ENCODE measurements around the gene LRRFIP1.

LRRFIP1 gene, protein sequence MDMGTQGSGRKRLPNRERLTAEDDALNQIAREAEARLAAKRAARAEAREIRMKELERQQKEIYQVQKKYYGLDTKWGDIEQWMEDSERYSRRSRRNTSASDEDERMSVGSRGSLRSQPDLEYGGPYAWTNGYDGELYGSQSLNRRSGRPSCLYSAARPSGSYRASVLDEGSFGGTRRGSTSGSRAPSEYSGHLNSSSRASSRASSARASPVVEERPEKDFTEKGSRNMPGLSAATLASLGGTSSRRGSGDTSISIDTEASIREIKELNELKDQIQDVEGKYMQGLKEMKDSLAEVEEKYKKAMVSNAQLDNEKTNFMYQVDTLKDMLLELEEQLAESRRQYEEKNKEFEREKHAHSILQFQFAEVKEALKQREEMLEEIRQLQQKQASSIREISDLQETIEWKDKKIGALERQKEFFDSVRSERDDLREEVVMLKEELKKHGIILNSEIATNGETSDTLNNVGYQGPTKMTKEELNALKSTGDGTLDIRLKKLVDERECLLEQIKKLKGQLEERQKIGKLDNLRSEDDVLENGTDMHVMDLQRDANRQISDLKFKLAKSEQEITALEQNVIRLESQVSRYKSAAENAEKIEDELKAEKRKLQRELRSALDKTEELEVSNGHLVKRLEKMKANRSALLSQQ

DNA sequence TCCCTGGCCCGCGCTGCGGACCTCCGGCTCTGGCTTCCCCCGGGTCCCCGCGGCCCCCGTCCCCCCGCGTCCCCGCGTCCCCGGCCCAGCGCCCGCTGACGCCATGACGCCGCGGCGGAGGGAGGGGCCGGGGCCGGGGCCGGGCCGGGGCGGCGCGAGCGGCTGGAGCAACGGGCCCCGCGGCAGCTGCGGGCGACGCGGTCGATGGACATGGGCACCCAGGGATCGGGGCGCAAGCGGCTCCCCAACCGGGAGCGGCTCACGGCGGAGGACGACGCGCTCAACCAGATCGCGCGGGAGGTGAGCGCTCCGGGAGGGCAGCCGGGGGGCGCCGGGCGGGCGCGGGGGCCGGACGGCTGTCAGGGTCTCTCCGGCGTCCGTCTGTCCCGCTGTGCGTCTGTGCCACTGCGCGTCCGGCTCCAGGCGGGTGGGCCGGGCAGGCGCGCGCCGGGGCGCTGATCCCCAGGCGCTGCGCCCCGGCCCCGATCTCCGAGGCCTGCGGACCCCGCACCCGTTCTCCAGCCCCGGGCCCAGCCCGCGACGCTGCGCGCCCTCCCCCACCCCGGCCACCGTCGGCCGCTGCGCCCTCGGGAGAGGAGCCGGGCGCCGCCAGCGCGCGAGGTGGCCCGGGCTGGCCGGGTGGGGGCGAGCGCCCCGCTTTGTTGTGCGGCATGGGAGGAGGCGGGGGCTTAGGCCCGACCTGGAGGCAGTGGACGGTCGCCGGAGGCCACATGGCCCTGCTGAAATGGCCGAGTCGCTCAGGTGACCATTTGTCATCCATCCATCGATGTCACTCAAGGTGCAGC is at the start of gene LRRFIP1:
LRRFIP1 (plus strand) TSS at position 147 of the 806 bp plus-strand sequence; CDS start at position 205, 58 bp downstream.
- TF ChIP-seq, protein P1, sequence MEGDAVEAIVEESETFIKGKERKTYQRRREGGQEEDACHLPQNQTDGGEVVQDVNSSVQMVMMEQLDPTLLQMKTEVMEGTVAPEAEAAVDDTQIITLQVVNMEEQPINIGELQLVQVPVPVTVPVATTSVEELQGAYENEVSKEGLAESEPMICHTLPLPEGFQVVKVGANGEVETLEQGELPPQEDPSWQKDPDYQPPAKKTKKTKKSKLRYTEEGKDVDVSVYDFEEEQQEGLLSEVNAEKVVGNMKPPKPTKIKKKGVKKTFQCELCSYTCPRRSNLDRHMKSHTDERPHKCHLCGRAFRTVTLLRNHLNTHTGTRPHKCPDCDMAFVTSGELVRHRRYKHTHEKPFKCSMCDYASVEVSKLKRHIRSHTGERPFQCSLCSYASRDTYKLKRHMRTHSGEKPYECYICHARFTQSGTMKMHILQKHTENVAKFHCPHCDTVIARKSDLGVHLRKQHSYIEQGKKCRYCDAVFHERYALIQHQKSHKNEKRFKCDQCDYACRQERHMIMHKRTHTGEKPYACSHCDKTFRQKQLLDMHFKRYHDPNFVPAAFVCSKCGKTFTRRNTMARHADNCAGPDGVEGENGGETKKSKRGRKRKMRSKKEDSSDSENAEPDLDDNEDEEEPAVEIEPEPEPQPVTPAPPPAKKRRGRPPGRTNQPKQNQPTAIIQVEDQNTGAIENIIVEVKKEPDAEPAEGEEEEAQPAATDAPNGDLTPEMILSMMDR (IDR thresholded peaks at IDR 0.05; ENCODE audit: insufficient read depth, low read depth, low read length, missing control alignments) = no peak
- H3K4me3 ChIP-seq (ENCODE audit: low read length) = peak within 1 kb of the TSS; percentile 34
- no peak for DNase-seq (ENCODE audit: low read depth)

DNA sequence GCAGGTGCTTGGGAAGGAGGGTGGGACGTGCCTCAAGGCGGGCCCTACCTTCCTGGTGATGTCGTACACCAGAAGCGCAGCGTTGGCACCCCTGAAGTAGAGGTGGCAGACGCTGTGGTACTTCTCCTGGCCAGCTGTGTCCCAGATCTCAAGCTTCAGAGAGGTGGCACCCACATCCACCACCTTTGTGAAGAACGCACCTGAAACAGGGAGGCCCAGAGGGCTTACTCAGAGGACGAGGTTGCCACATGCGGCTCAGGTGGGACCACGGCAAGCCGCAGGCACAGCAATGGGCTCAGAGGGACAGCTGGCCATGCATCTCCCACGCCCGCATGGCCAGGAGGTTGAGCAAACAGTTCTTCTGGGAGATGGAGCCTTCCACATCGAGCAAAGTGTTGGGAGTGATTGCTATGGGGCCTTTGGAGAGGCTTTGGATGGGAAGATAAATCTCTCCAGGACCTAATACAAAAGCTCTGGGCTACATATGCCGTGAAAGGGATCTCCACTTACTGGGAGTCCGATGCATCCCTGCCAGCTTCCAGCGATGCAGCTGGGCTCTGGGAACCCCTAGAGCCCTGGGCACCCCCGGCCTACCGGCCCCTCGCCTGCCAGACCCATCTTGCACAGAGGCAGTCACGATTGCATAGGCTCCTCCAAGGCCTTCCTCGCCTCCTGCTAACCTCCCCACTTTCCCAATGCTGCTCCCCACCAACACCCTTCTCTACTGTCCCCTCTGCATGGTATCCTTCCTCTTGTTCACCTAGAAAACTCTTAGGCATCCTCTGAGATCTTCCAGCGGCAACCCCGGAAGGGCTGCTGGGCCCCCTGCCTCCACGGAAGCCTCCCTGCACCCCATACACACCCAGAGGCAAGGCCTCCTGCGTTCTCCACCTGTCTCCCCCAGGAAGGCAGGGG is 49.2 kb upstream of the LRRFIP1 start:
- no peak overlapping the region for H3K4me3 ChIP-seq (ENCODE audit: low read length)
- TF ChIP-seq, protein P1 (IDR thresholded peaks at IDR 0.05; ENCODE audit: insufficient read depth, low read depth, low read length, missing control alignments) = no peak
- DNase-seq (ENCODE audit: low read depth) = no peak

DNA sequence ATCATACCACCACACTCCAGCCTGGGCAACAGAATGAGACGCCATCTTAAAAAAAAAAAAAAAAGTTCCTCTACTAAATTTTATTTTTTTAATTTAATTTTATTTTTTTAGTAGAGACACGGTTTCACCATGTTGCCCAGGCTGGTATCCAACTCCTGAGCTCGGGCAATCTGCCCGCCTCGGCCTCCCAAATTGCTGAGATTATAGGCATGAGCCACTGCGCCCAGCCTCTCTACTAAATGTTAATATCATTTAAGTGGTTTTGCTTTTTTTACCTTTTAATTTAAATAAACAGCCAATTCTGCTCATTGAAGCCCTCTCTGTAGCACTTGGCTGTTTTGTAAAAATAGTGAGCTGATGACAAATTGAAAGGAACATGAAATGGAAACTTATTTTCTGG is 46.1 kb upstream of the LRRFIP1 start:
- DNase-seq (ENCODE audit: low read depth) = no peak
- H3K4me3 ChIP-seq (ENCODE audit: low read length) = no peak overlapping the region
- TF ChIP-seq, protein P1 (IDR thresholded peaks at IDR 0.05; ENCODE audit: insufficient read depth, low read depth, low read length, missing control alignments) = no peak

DNA sequence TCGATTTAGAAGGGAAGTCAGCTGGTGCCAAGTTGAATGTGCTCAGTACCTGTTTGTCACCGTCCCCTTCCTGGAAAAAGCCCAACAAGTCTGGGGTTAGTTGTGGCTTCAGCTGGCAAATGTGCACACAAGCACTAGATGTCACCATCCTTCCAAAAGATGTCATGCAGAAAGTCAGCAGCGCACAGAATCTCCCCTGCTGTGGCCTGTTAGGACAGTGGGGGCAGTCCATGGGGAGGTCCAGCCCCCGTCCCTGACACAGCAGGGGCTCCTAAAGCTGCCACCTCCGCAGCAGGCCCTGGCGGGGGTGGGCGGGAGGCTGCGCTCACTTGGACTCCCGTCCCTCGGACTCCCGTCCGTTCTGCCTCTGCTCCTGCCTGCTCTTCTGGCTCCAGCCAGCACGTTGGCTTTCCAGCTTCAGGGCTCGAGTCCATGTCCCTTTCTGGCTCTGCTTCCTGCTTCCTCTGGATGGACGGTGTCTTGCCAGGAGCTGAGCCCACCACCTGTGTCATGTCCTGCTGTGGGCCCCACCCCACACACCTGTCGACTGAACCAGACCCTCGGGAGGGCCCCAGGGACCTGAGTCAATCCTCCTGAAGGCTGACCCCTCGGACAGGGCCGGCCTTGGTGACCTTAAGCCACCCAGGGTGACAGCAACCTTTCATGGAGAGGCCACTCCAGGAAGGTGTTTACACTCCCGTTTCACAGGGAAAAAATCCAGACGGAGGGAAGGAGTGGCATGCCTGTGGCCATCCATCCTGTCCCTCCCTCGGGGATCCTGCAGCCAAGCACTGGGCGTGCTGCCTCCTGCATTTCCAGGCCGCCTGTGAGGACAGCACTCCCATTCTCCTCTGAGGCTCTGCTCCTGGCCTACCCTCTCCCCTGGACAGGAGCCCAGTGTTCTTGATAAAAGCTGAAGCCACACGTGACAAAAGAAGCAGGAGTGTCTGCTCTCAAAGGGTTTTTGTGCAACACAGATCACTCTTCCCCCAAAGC is 45.3 kb upstream of the LRRFIP1 start:
- H3K4me3 ChIP-seq (ENCODE audit: low read length) = no peak overlapping the region
- DNase-seq (ENCODE audit: low read depth) = peak; percentile 52
- TF ChIP-seq, protein P1 (IDR thresholded peaks at IDR 0.05; ENCODE audit: insufficient read depth, low read depth, low read length, missing control alignments) = peak; percentile 53

DNA sequence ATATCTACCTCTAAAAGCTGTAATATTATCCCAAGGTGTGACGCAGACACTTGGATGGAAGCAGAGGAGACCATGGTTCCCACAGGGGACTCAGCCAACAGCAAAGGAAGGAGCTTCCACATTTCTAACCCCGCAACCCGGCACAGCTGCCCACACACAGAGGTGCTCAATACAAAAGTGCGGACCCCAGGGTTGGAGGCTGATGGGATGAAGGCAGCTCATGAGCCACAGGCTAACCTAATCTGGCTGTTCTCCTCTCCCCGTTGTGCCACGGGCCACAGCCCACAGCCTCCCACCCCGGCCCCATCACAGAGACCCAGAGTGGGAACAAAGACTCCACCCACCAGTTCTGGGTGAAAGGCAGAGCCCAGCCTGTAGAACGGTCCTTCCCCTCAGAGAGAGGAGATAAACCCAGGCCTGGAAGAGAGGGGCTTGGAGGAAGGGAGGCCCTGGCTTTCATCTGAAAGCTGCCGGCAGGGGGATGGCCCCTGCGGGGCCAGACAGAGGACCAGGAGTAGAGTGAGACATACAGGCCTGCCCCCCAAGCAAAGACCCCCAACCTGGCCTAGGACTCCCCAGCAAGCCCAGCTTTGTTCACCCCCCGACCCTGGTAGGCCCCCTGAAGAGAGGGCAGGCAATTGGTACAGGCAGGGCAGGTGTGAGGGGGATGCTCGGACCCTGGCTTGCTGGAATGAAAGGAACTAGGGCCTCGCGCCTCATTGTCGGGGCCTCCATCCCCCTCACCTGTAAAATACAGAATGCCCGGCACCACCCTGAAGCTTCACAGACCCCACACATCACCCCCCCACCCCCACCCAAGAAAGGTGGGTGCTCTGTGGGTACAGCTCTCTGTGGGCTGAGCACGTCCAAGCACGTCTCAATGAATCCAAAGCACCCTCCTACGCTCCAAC is 43.7 kb upstream of the LRRFIP1 start:
- TF ChIP-seq, protein P1 (IDR thresholded peaks at IDR 0.05; ENCODE audit: insufficient read depth, low read depth, low read length, missing control alignments) = no peak
- no peak overlapping the region for H3K4me3 ChIP-seq (ENCODE audit: low read length)
- DNase-seq (ENCODE audit: low read depth) = no peak

Data from epithelial cell of esophagus (primary cell).